ENCODE measurements around the gene LGALSL. TPM values are rescaled to one million over a fixed set of nuclear protein-coding genes. Genes with fewer than 3 reads are reported as not detected.

LGALSL gene
- total and polyA plus RNA-seq, 11 donors: 5.6 to 31.6 (median 9.6) TPM

DNA sequence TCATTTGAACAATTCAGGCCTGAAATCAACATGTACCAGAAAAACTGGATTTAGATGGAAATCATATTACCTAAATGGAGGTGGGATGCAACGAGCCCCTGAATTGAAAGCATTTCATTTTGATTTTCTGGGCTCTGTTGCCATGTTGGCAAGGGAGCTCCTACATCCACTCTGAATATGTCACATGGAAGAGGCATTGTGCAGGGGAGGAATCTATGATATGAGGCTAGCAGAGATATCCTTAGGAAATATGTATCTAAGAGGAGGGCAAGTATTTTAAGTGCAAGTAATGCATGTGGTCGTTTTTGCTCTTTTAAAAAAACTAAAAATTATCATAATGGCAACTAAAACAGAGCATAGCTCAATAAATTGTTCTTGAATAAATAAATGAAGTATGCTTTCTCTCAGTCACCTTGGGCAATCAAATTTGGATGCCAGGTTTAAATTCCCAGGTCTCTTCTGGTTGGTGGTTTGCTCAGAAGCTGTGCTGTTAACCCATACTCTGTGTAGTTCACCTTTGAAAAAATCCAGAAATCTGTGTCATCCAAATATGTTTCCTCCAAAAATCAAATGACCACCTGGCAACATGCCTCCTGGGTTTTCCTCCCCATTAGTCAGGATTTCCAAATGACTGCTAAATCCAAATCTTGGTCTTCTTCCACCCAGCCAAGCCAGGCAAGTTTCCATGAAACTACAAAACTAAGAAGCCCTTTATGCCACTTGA, 6.5 kb upstream of the LGALSL start:
- TF ChIP-seq CTCF (IDR thresholded peaks at IDR 0.05) (no peak), POLR2A (IDR thresholded peaks at IDR 0.05) (no peak)
- H3K27me3 ChIP-seq: no peaks in the 10 kb centered on the region
- ATAC-seq (peak in 1 of 4 donors; percentile 65), DNase-seq (no peak)
- no peaks in the 10 kb centered on the region for H3K9me3 ChIP-seq
- peak overlapping the region in 3 of 12 donors; percentile 23 to 47 (median 25) for H3K27ac ChIP-seq
- no peak overlapping the region for H3K4me3 ChIP-seq
- intact Hi-C loops (cut with DNase I): loop anchor here in 1 of 10 donors (5.0 kb wide), 1 partner anchor 40 kb away; no protein-coding TSS in a partner anchor
- peaks cover 0 to 17% (median 1%) of the 10 kb centered on the region in 12 donors for H3K4me1 ChIP-seq
- H3K36me3 ChIP-seq: no peaks in the 10 kb centered on the region
- 60 to 67% (median 63%) methylated on average over 2 of the region's 2 CpGs for WGBS, 4 donors

DNA sequence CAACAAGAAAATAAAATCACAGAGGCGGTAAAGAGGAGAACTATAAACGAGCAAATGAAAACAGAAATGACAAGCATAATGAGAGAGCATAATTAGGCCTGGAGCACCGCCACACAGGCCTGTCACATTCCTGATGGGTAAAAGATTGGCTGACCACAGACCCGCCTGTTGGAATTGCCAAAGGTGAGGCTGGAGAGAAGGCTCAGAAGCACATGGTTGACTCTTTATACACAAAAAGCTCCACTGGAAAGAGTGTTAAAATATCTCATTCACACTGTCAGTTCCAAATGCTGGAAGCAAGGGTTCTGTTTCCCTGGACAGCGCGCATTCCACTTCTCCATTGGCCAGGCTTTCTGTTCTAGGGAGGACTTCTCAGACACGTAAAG, 5.9 kb upstream of the LGALSL start:
- Histone ChIP-seq H3K9me3 (no peaks in the 10 kb centered on the region), H3K27me3 (no peaks in the 10 kb centered on the region), H3K4me3 (no peak overlapping the region), H3K4me1 (peaks cover 0 to 23% (median 6%) of the 10 kb centered on the region in 12 donors), H3K36me3 (no peaks in the 10 kb centered on the region), H3K27ac (peak overlapping the region in 3 of 12 donors; percentile 23 to 47 (median 25))
- TF ChIP-seq CTCF (IDR thresholded peaks at IDR 0.05) (no peak), POLR2A (IDR thresholded peaks at IDR 0.05) (no peak)
- WGBS, 4 donors: 71 to 78% (median 73%) methylated on average over 7 of the region's 7 CpGs
- intact Hi-C loops (cut with DNase I): loop anchor here in 1 of 10 donors (5.0 kb wide), 1 partner anchor 41 kb away; no protein-coding TSS in a partner anchor
- ATAC-seq: peak in 2 of 4 donors; percentile 21 to 29
- no peak for DNase-seq

DNA sequence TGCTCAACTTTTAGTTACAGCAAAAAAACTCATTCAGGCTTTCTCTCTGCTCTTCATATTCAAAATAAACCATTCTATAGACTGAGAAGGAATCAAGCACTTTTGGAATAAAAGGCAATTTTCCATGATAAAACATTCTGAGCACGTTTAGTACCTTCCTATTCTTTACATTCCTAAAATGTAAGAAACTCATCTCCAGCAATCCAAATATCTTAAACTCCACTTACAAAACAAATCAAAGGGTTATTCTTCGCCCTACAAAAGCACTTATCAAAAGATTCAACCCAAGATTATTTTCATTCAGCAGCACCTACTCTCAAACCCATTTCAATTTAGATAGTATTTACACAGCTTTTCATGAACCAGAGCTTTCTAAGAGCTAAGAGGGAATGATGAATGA, 2.9 kb upstream of the LGALSL start:
- TF ChIP-seq POLR2A (IDR thresholded peaks at IDR 0.05): no peak
- DNase-seq: no peak
- H3K4me1 ChIP-seq: peaks cover 0 to 44% (median 21%) of the 10 kb centered on the region in 12 donors
- 92 to 96% (median 94%) methylated on average over 2 of the region's 2 CpGs for WGBS, 4 donors
- H3K9me3 ChIP-seq: no peaks in the 10 kb centered on the region
- ATAC-seq: no peak
- no peak overlapping the region for H3K27ac ChIP-seq
- H3K27me3 ChIP-seq: peaks cover 0 to 11% (median 0%) of the 10 kb centered on the region in 9 donors
- intact Hi-C loops (cut with DNase I): loop anchor here in 6 of 10 donors (5.0 to 10.0 kb wide), 5 partner anchors 36 to 116 kb away; no protein-coding TSS in a partner anchor
- peaks cover 0 to 1% (median 0%) of the 10 kb centered on the region in 9 donors for H3K36me3 ChIP-seq
- no peak overlapping the region for H3K4me3 ChIP-seq

- Histone ChIP-seq H3K27me3 (peaks cover 0 to 11% (median 0%) of the 10 kb centered on the region in 9 donors), H3K4me3 (peak overlapping the region; percentile 74 to 93 (median 80)), H3K36me3 (peaks cover 0 to 37% (median 25%) of the 10 kb centered on the region in 9 donors), H3K9me3 (no peaks in the 10 kb centered on the region), H3K27ac (peak overlapping the region; percentile 87 to 98 (median 94)), H3K4me1 (peaks cover 0 to 38% (median 18%) of the 10 kb centered on the region in 12 donors)
- no peak for TF ChIP-seq CTCF (IDR thresholded peaks at IDR 0.05)
- no peak for TF ChIP-seq POLR2A (IDR thresholded peaks at IDR 0.05)
- DNase-seq: peak; percentile 51 to 75 (median 73)
- peak in 3 of 4 donors; percentile 29 to 57 (median 54) for ATAC-seq
- 3 to 13% (median 5%) methylated on average over 18 to 103 of the region's 103 CpGs for WGBS, 4 donors
- intact Hi-C loops (cut with DNase I): loop anchor here in 7 of 10 donors (1.0 to 10.0 kb wide), 6 partner anchors 33 to 120 kb away; no protein-coding TSS in a partner anchor
Observed at GRCh38 chr2:64454386-64455332, 697 bp downstream of the LGALSL start.
